Karpas-422 (cell line): ENCODE results near the gene PNMA5. TPM values are rescaled to one million over a fixed set of nuclear protein-coding genes. Genes with fewer than 3 reads are reported as not detected.
A peak's percentile ranks its signal among the peaks of the same experiment; 100 is the strongest.
"Not testable (repeated sequence)": the region's sequence is repeated elsewhere in the genome, so short reads cannot be mapped to it uniquely, and the experiment has no call there.

Experiments used
- DNase-seq: peaks from one replicate; pipeline ENCODE4 v3.0.0-alpha.2; 2015
- H2AFZ ChIP-seq: fragments of 200-600 bp; sonication (generic); 2 replicates; pipeline ENCODE4 v1.6.1; 2014; ENCODE audit warnings: antibody characterized with exemption, low read length, mixed read lengths
- H3K27ac ChIP-seq: fragments of 200-600 bp; sonication (generic); 2 replicates; pipeline ENCODE4 v1.5.1; 2014; ENCODE audit warnings: mild to moderate bottlenecking, low read length, moderate library complexity
- H3K27me3 ChIP-seq: fragments of 200-600 bp; sonication (generic); 2 replicates; pipeline ENCODE4 v1.6.1; 2014; ENCODE audit warnings: low read length, mixed read lengths
- H3K36me3 ChIP-seq: fragments of 200-600 bp; sonication (generic); 2 replicates; pipeline ENCODE4 v1.6.1; 2014; ENCODE audit warnings: low read length, mixed read lengths; ENCODE audit not compliant: insufficient read depth
- H3K4me1 ChIP-seq: fragments of 200-600 bp; sonication (generic); 2 replicates; pipeline ENCODE4 v1.6.1; 2014; ENCODE audit warnings: mild to moderate bottlenecking, low read length, mixed read lengths
- H3K4me2 ChIP-seq: fragments of 200-600 bp; sonication (generic); 2 replicates; pipeline ENCODE4 v1.6.1; 2014; ENCODE audit warnings: low read length, low read depth, mild to moderate bottlenecking; ENCODE audit not compliant: poor library complexity, severe bottlenecking
- H3K4me3 ChIP-seq: fragments of 200-600 bp; sonication (generic); 2 replicates; pipeline ENCODE4 v1.5.1; 2014; ENCODE audit warnings: mild to moderate bottlenecking, antibody characterized with exemption, low read length, mixed read lengths
- H3K79me2 ChIP-seq: fragments of 200-600 bp; sonication (generic); 2 replicates; pipeline ENCODE4 v1.6.1; 2014; ENCODE audit warnings: mild to moderate bottlenecking, low read length, mixed read lengths
- H3K9ac ChIP-seq: fragments of 200-600 bp; sonication (generic); 2 replicates; pipeline ENCODE4 v1.6.0; 2014; ENCODE audit warnings: low read length
- H3K9me2 ChIP-seq: fragments of 200-600 bp; sonication (generic), shearing (Covaris generic); replicated peaks from 2 replicates; pipeline ENCODE4 v1.6.0; 2014; ENCODE audit warnings: mild to moderate bottlenecking, low read length, moderate library complexity; ENCODE audit not compliant: insufficient read depth
- H3K9me3 ChIP-seq: fragments of 300-700, 200-600 bp; sonication (generic); 2 replicates; pipeline ENCODE4 v1.6.1; 2014; ENCODE audit warnings: low read length, mixed read lengths
- H4K20me1 ChIP-seq: fragments of 200-600 bp; sonication (generic); 2 replicates; pipeline ENCODE4 v1.6.1; 2014; ENCODE audit warnings: mild to moderate bottlenecking, antibody characterized with exemption, low read length, low read depth; ENCODE audit not compliant: insufficient read depth
- total RNA-seq: library from RNA; depleted of rRNA; stranded (reverse); fragments of >200 nt; shearing (Covaris generic); gene quantifications from 2 replicates; pipeline ENCODE4 v1.2.3, GENCODE V29; 2014; ENCODE audit warnings: low replicate concordance

PNMA5 gene
- total RNA-seq, 1 experiment from 2014 or later = not detected

- H3K27me3 ChIP-seq, H3K36me3 ChIP-seq, H3K4me1 ChIP-seq, H3K9ac ChIP-seq, H3K9me2 ChIP-seq, H3K4me2 ChIP-seq, H4K20me1 ChIP-seq, H3K9me3 ChIP-seq, H3K4me3 ChIP-seq, DNase-seq, H2AFZ ChIP-seq, H3K27ac ChIP-seq, H3K79me2 ChIP-seq: not testable (repeated sequence)
Observed at GRCh38 chrX:153017174-153017573, 23.3 kb upstream of the PNMA5 start.

- Histone ChIP-seq H3K9me3 (no peaks in the 10 kb centered on the region), H4K20me1 (no peaks in the 10 kb centered on the region), H3K4me3 (no peak overlapping the region), H3K79me2 (no peaks in the 10 kb centered on the region), H3K4me1 (no peaks in the 10 kb centered on the region), H3K27ac (no peak overlapping the region), H3K9me2 (no peaks in the 10 kb centered on the region), H3K36me3 (no peaks in the 10 kb centered on the region), H2AFZ (no peak overlapping the region), H3K4me2 (no peak overlapping the region), H3K27me3 (no peaks in the 10 kb centered on the region; the same call in 1 of the 2 replicates), H3K9ac (no peak overlapping the region)
- no peak for DNase-seq
Observed at GRCh38 chrX:153004780-153005179, 10.9 kb upstream of the PNMA5 start.

GRCh38 chrX:153003981-153004380, 10.1 kb upstream of the PNMA5 start:
- Histone ChIP-seq H3K79me2 (no peaks in the 10 kb centered on the region), H3K4me2 (no peak overlapping the region), H3K9ac (no peak overlapping the region), H3K36me3 (no peaks in the 10 kb centered on the region), H2AFZ (no peak overlapping the region), H3K9me3 (no peaks in the 10 kb centered on the region), H3K4me3 (no peak overlapping the region), H3K4me1 (no peaks in the 10 kb centered on the region), H3K27me3 (no peaks in the 10 kb centered on the region; the same call in 1 of the 2 replicates), H4K20me1 (no peaks in the 10 kb centered on the region), H3K9me2 (no peaks in the 10 kb centered on the region), H3K27ac (no peak overlapping the region)
- no peak for DNase-seq

GRCh38 chrX:153002182-153002581, 8.3 kb upstream of the PNMA5 start:
- H3K36me3 ChIP-seq = not testable (repeated sequence)

GRCh38 chrX:152997337-152997736, 3.4 kb upstream of the PNMA5 start:
- H3K79me2 ChIP-seq = no peaks in the 10 kb centered on the region
- no peak overlapping the region for H3K4me2 ChIP-seq
- H3K9ac ChIP-seq = no peak overlapping the region
- H3K9me3 ChIP-seq = no peaks in the 10 kb centered on the region
- H2AFZ ChIP-seq = no peak overlapping the region
- no peak for DNase-seq
- no peak overlapping the region for H3K4me3 ChIP-seq
- no peaks in the 10 kb centered on the region for H3K36me3 ChIP-seq
- H3K9me2 ChIP-seq = no peaks in the 10 kb centered on the region
- no peaks in the 10 kb centered on the region for H4K20me1 ChIP-seq
- no peaks in the 10 kb centered on the region for H3K4me1 ChIP-seq
- H3K27me3 ChIP-seq = no peaks in the 10 kb centered on the region
- no peak overlapping the region for H3K27ac ChIP-seq

More at GRCh38 chrX:153002182-153002581, 8.3 kb upstream of the PNMA5 start:
- H3K4me3 ChIP-seq, H3K79me2 ChIP-seq, H3K27ac ChIP-seq, H3K9ac ChIP-seq, H2AFZ ChIP-seq, H3K27me3 ChIP-seq, DNase-seq, H3K9me2 ChIP-seq, H3K4me2 ChIP-seq, H3K9me3 ChIP-seq, H3K4me1 ChIP-seq, H4K20me1 ChIP-seq: not testable (repeated sequence)

- Histone ChIP-seq H3K9me2 (no peaks in the 10 kb centered on the region), H4K20me1 (no peaks in the 10 kb centered on the region), H3K27ac (no peak overlapping the region), H3K4me3 (no peak overlapping the region), H3K4me1 (peaks cover 10% of the 10 kb centered on the region), H3K4me2 (no peak overlapping the region), H3K9ac (no peak overlapping the region), H3K27me3 (no peaks in the 10 kb centered on the region), H3K36me3 (no peaks in the 10 kb centered on the region), H2AFZ (no peak overlapping the region), H3K9me3 (no peaks in the 10 kb centered on the region), H3K79me2 (no peaks in the 10 kb centered on the region)
- DNase-seq = no peak
Observed at GRCh38 chrX:152992115-152992514, 1.8 kb downstream of the PNMA5 start.

GRCh38 chrX:152991123-152991522, 2.8 kb downstream of the PNMA5 start:
- no peak for DNase-seq
- H3K79me2 ChIP-seq = no peaks in the 10 kb centered on the region
- no peaks in the 10 kb centered on the region for H4K20me1 ChIP-seq

GRCh38 chrX:152989292-152989658, 4.6 kb downstream of the PNMA5 start:
- H3K36me3 ChIP-seq = no peaks in the 10 kb centered on the region
- H3K4me3 ChIP-seq = no peak overlapping the region; the same call in 1 of the 2 replicates
- DNase-seq = no peak
- H3K79me2 ChIP-seq = no peaks in the 10 kb centered on the region
- H3K27ac ChIP-seq = no peak overlapping the region
- no peaks in the 10 kb centered on the region for H3K9me2 ChIP-seq
- peak overlapping the region; percentile 71; the same call in 1 of the 2 replicates for H2AFZ ChIP-seq
- H3K27me3 ChIP-seq = no peaks in the 10 kb centered on the region
- H3K4me2 ChIP-seq = peak overlapping the region; percentile 44
- H4K20me1 ChIP-seq = no peaks in the 10 kb centered on the region
- peaks cover 10% of the 10 kb centered on the region for H3K4me1 ChIP-seq
- H3K9ac ChIP-seq = peak overlapping the region; percentile 23
- H3K9me3 ChIP-seq = no peaks in the 10 kb centered on the region

More at GRCh38 chrX:152991123-152991522, 2.8 kb downstream of the PNMA5 start:
- Histone ChIP-seq H3K27ac (no peak overlapping the region), H3K4me2 (no peak overlapping the region), H3K36me3 (no peaks in the 10 kb centered on the region), H2AFZ (no peak overlapping the region), H3K9me2 (no peaks in the 10 kb centered on the region), H3K4me3 (no peak overlapping the region), H3K9me3 (no peaks in the 10 kb centered on the region), H3K27me3 (no peaks in the 10 kb centered on the region), H3K4me1 (peaks cover 10% of the 10 kb centered on the region), H3K9ac (no peak overlapping the region)
